Trophoblast cell (in vitro differentiated cells and primary cell): Measurements from ENCODE around the gene KIF2A.

ENCODE experiments used
- DNase-seq, 2 donors: peaks; one replicate each; pipeline ENCODE4 v3.0.0-alpha.2; 2016
- H2AFZ ChIP-seq: 2 replicates; pipeline ENCODE4 v1.6.1; 2013; ENCODE audit warnings: low read length, moderate library complexity, mild to moderate bottlenecking; ENCODE audit not compliant: insufficient read depth, poor library complexity
- H2AK5ac ChIP-seq: 2 replicates; pipeline ENCODE4 v1.6.1; 2013; ENCODE audit warnings: mild to moderate bottlenecking, low read length
- H2BK120ac ChIP-seq: 2 replicates; pipeline ENCODE4 v1.6.1; 2013; ENCODE audit warnings: low read length, mild to moderate bottlenecking, moderate library complexity; ENCODE audit not compliant: insufficient read depth, poor library complexity
- H2BK12ac ChIP-seq: 2 replicates; pipeline ENCODE4 v1.6.1; 2013; ENCODE audit warnings: mild to moderate bottlenecking, low read length, moderate library complexity
- H2BK5ac ChIP-seq: 2 replicates; pipeline ENCODE4 v1.6.1; 2013; ENCODE audit warnings: low read length, low read depth, moderate library complexity, mild to moderate bottlenecking; ENCODE audit not compliant: poor library complexity
- H3K14ac ChIP-seq: 2 replicates; pipeline ENCODE4 v1.6.1; 2013; ENCODE audit warnings: mild to moderate bottlenecking, low read length
- H3K18ac ChIP-seq: 2 replicates; pipeline ENCODE4 v1.6.1; 2013; ENCODE audit warnings: mild to moderate bottlenecking, low read length
- H3K23ac ChIP-seq: 2 replicates; pipeline ENCODE4 v1.6.1; 2013; ENCODE audit warnings: low read length
- H3K27ac ChIP-seq: 2 replicates; pipeline ENCODE4 v1.5.1; 2013; ENCODE audit warnings: low read depth, mild to moderate bottlenecking, inconsistent platforms, low read length, moderate library complexity
- H3K27me3 ChIP-seq: 2 replicates; pipeline ENCODE4 v1.6.1; 2013; ENCODE audit warnings: inconsistent platforms, mild to moderate bottlenecking, low read length, moderate library complexity; ENCODE audit not compliant: insufficient read depth
- H3K36me3 ChIP-seq, 2 experiments: 1 replicate in 1 of 2; 2 replicates in 1 of 2; pipeline ENCODE4 v1.6.1; 2013; ENCODE audit warnings: low read length in 2 of 2, mild to moderate bottlenecking in 2 of 2, moderate library complexity in 1 of 2; ENCODE audit not compliant: insufficient read depth in 2 of 2, control insufficient read depth in 1 of 2
- H3K4ac ChIP-seq: 2 replicates; pipeline ENCODE4 v1.6.1; 2013; ENCODE audit warnings: low read depth, mild to moderate bottlenecking, low read length, moderate library complexity
- H3K4me1 ChIP-seq, 2 experiments: 1 replicate in 1 of 2; 2 replicates in 1 of 2; pipeline ENCODE4 v1.6.1; 2013; ENCODE audit warnings: low read length in 2 of 2, mild to moderate bottlenecking in 2 of 2, moderate library complexity in 1 of 2; ENCODE audit not compliant: insufficient read depth in 2 of 2, control insufficient read depth in 1 of 2
- H3K4me2 ChIP-seq: 2 replicates; pipeline ENCODE4 v1.6.1; 2013; ENCODE audit warnings: inconsistent platforms, mild to moderate bottlenecking, low read length, moderate library complexity
- H3K4me3 ChIP-seq: 2 replicates; pipeline ENCODE4 v1.5.1; 2013; ENCODE audit warnings: mild to moderate bottlenecking, low read depth, low read length, inconsistent platforms
- H3K79me1 ChIP-seq: one replicate; pipeline ENCODE4 v1.6.1; 2013; ENCODE audit warnings: low read length
- H3K79me2 ChIP-seq: 2 replicates; pipeline ENCODE4 v1.6.1; 2013; ENCODE audit warnings: low read length, mild to moderate bottlenecking; ENCODE audit not compliant: control insufficient read depth, insufficient read depth, poor library complexity
- H3K9ac ChIP-seq: 2 replicates; pipeline ENCODE4 v1.6.1; 2013; ENCODE audit warnings: mild to moderate bottlenecking, low read length
- H3K9me3 ChIP-seq: 2 replicates; pipeline ENCODE4 v1.6.1; 2013; ENCODE audit warnings: low read depth, mild to moderate bottlenecking, control low read depth, inconsistent platforms, low read length; ENCODE audit not compliant: insufficient read depth
- H4K12ac ChIP-seq: 2 replicates; pipeline ENCODE4 v1.6.1; 2013; ENCODE audit warnings: low read depth, mild to moderate bottlenecking, low read length, moderate library complexity
- H4K8ac ChIP-seq: 2 replicates; pipeline ENCODE4 v1.6.1; 2013; ENCODE audit warnings: low read depth, mild to moderate bottlenecking, low read length, moderate library complexity
- H4K91ac ChIP-seq: one replicate; pipeline ENCODE4 v1.6.1; 2013; ENCODE audit warnings: low read depth, mild to moderate bottlenecking, low read length, moderate library complexity
- WGBS: extraction: QIAGEN DNeasy Blood & Tissue Kit; methylation state at CpG from one replicate; pipeline ENCODE4 v1.1.7; 2013; ENCODE audit warnings: missing lambda C conversion rate; ENCODE audit not compliant: insufficient read length, insufficient coverage; ENCODE audit errors: extremely low coverage; 5-methylcytosine and 5-hydroxymethylcytosine counted together

The KIF2A gene

DNA sequence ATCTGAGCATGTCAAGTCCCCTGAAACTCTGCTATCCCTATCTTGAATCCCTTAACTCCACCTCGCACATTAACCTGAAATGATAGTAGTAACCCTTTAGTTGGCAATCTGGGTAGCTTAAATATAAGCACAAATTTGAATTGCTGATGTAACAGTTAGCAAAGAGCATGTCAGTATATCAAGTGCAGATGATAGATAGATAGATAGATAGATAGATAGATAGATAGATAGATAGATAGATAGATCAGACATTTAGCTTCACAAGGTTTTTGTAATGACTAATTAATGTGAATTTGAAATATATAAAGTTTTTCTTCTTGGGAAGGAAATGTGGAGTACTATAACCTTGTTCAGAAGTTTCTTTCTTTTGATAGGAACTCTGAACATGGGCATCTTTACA, 30.4 kb upstream of the KIF2A start:
- Histone ChIP-seq H3K4ac (no peak overlapping the region), H3K27ac (no peak overlapping the region), H3K79me1 (no peaks in the 10 kb centered on the region), H3K18ac (no peak overlapping the region), H3K14ac (no peak overlapping the region), H3K4me3 (no peak overlapping the region), H4K8ac (no peak overlapping the region), H3K4me2 (no peak overlapping the region), H2BK12ac (no peak overlapping the region), H2BK120ac (no peak overlapping the region), H3K36me3 (no peaks in the 10 kb centered on the region), H3K9me3 (no peaks in the 10 kb centered on the region), H3K23ac (no peak overlapping the region), H3K9ac (no peak overlapping the region), H3K79me2 (no peaks in the 10 kb centered on the region), H4K91ac (no peak overlapping the region), H2AFZ (no peak overlapping the region), H4K12ac (no peak overlapping the region), H3K27me3 (no peaks in the 10 kb centered on the region), H3K4me1 (no peaks in the 10 kb centered on the region), H2AK5ac (no peak overlapping the region), H2BK5ac (no peak overlapping the region)
- WGBS, result no CpG with 5 or more reads among the region's 1 CpG
- DNase-seq, result no peak

- Histone ChIP-seq H4K8ac (no peak overlapping the region), H3K18ac (no peak overlapping the region), H2AK5ac (no peak overlapping the region), H3K9ac (no peak overlapping the region), H2BK5ac (no peak overlapping the region), H3K27ac (no peak overlapping the region), H3K9me3 (no peaks in the 10 kb centered on the region), H2BK12ac (no peak overlapping the region), H3K36me3 (no peaks in the 10 kb centered on the region), H3K4ac (no peak overlapping the region), H3K79me2 (no peaks in the 10 kb centered on the region), H3K4me3 (no peak overlapping the region), H3K79me1 (no peaks in the 10 kb centered on the region), H4K12ac (no peak overlapping the region), H3K4me2 (no peak overlapping the region), H4K91ac (no peak overlapping the region), H2BK120ac (no peak overlapping the region), H2AFZ (no peak overlapping the region), H3K14ac (no peak overlapping the region), H3K4me1 (no peaks in the 10 kb centered on the region), H3K27me3 (no peaks in the 10 kb centered on the region), H3K23ac (no peak overlapping the region)
- DNase-seq, result no peak
- WGBS, result no CpG with 5 or more reads among the region's 3 CpGs
Measured at GRCh38 chr5:62281411-62281810, 24.6 kb upstream of the KIF2A start.

- Histone ChIP-seq H3K23ac (no peak overlapping the region), H2AFZ (no peak overlapping the region), H3K4me1 (no peaks in the 10 kb centered on the region), H3K4me3 (no peak overlapping the region), H3K27me3 (no peaks in the 10 kb centered on the region), H3K79me1 (no peaks in the 10 kb centered on the region), H3K14ac (no peak overlapping the region), H3K18ac (no peak overlapping the region), H3K4ac (no peak overlapping the region), H3K79me2 (no peaks in the 10 kb centered on the region), H4K12ac (no peak overlapping the region), H2BK5ac (no peak overlapping the region), H2BK12ac (no peak overlapping the region), H3K27ac (no peak overlapping the region), H3K4me2 (no peak overlapping the region), H3K36me3 (no peaks in the 10 kb centered on the region), H2BK120ac (no peak overlapping the region), H3K9ac (no peak overlapping the region), H4K8ac (no peak overlapping the region), H4K91ac (no peak overlapping the region), H3K9me3 (no peaks in the 10 kb centered on the region), H2AK5ac (no peak overlapping the region)
- WGBS, result no CpG with 5 or more reads among the region's 5 CpGs
- no peak for DNase-seq
Measured at GRCh38 chr5:62282064-62282463, 23.9 kb upstream of the KIF2A start.

- Histone ChIP-seq H2AFZ (no peak overlapping the region), H3K4me3 (no peak overlapping the region), H2AK5ac (no peak overlapping the region), H3K4me2 (no peak overlapping the region), H4K8ac (no peak overlapping the region), H3K9ac (no peak overlapping the region), H3K79me1 (no peaks in the 10 kb centered on the region), H3K23ac (no peak overlapping the region), H3K4me1 (no peaks in the 10 kb centered on the region), H2BK120ac (no peak overlapping the region), H3K79me2 (no peaks in the 10 kb centered on the region), H3K27me3 (no peaks in the 10 kb centered on the region), H3K4ac (no peak overlapping the region), H4K12ac (no peak overlapping the region), H3K27ac (no peak overlapping the region), H4K91ac (no peak overlapping the region), H3K18ac (no peak overlapping the region), H2BK5ac (no peak overlapping the region), H3K36me3 (no peaks in the 10 kb centered on the region), H3K14ac (no peak overlapping the region), H3K9me3 (no peaks in the 10 kb centered on the region), H2BK12ac (no peak overlapping the region)
- DNase-seq, result peak in 1 of 2 donors; percentile 36
Measured at GRCh38 chr5:62283005-62283404, 23.0 kb upstream of the KIF2A start.
